Measurements from ENCODE around the gene LTB4R2.

Gene LTB4R2

DNA sequence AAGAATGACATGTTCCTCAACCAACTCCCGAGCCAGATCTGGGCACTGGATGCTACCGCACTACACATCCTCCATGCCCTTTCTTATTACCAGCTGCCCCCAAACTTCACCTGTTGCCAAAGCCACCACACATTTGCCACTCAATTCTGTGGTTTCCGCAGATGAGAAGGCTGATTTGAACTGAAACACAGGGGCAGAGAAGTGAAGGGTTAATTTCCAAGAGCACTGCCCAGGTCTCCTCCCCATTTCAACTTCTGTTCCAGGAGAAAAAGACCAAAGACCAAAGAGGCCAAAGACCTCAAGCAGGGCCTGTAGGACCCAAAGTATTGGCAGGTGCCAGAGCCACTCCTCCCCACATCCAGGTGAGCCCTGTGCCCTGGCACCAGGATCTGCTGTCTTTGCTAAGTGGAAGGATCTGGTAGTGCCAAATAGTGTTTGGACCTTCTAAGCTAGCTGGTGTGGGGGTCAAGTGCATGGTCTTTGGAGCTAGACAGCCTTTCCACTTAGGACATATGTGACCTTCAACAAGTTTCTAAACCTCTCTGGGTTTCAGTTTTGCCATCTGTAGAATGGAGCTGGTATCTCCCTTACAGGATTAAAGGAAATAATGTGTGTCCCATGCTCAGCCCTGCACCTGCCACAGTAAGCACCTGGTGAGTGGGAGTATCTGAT is 18.4 kb upstream of the LTB4R2 start:
- TF ChIP-seq EZH2phosphoT487 (IDR thresholded peaks at IDR 0.05; ENCODE audit: low read length) = no peak
- H3K4me3 ChIP-seq (ENCODE audit: low read length) = no peak overlapping the region
- no peaks in the 10 kb centered on the region for H4K20me1 ChIP-seq (ENCODE audit: insufficient read depth, low read length)
- no peaks in the 10 kb centered on the region for H3K4me1 ChIP-seq (ENCODE audit: low read length)
- H3K27me3 ChIP-seq (replicated peaks; ENCODE audit: insufficient read depth, low read length) = no peaks in the 10 kb centered on the region
- no peak for DNase-seq
- H3K9me2 ChIP-seq (replicated peaks; ENCODE audit: insufficient read depth, low read length) = no peaks in the 10 kb centered on the region
- H3K27ac ChIP-seq (ENCODE audit: low read length) = no peak overlapping the region
- H3K9ac ChIP-seq (ENCODE audit: low read length) = no peak overlapping the region
- H3K36me3 ChIP-seq (replicated peaks; ENCODE audit: insufficient read depth, low read length) = no peaks in the 10 kb centered on the region
- H3K79me2 ChIP-seq (ENCODE audit: low read length) = no peaks in the 10 kb centered on the region
- H3K4me2 ChIP-seq (ENCODE audit: low read depth, low read length) = no peak overlapping the region
- no peak overlapping the region for H2AFZ ChIP-seq (ENCODE audit: low read length)
- H3K9me3 ChIP-seq (replicated peaks; ENCODE audit: insufficient read depth, low read length) = no peaks in the 10 kb centered on the region
- H3F3A ChIP-seq (ENCODE audit: insufficient read depth, low read length) = no peaks in the 10 kb centered on the region

DNA sequence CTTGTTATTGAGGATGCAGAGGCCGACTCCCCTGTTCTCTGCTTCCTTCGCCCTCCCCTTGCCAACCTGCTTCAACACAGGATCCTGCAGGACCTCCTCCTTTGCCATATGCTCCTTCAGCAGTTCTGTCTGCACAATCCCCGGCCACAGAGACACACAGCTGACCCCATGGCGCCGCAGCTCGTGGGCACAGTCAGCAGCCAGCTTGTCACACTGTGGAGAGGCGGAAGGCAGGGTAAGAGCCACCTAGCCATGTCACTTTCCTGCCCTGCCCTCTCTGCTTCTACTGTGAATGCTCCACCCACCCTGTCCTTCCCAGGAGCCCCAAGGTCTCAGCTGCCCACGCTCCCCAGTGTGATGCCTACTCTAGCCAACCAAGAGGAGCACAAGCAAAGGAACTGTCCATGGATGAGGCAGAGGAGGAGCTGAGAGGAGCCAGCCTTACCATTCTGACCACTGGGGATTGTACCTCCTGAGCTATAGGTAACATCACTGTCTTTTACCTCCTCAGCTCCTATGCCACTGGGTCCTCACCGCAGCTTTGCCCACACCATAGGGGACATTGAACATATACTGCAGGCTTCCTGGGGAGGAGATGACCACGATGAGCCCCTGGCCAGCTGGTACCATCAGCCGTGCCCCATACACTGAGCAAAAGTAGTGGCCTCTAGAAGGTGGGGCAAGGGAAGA is 17.7 kb upstream of the LTB4R2 start:
- no peak for TF ChIP-seq EZH2phosphoT487 (IDR thresholded peaks at IDR 0.05; ENCODE audit: low read length)
- TF ChIP-seq, protein P1, sequence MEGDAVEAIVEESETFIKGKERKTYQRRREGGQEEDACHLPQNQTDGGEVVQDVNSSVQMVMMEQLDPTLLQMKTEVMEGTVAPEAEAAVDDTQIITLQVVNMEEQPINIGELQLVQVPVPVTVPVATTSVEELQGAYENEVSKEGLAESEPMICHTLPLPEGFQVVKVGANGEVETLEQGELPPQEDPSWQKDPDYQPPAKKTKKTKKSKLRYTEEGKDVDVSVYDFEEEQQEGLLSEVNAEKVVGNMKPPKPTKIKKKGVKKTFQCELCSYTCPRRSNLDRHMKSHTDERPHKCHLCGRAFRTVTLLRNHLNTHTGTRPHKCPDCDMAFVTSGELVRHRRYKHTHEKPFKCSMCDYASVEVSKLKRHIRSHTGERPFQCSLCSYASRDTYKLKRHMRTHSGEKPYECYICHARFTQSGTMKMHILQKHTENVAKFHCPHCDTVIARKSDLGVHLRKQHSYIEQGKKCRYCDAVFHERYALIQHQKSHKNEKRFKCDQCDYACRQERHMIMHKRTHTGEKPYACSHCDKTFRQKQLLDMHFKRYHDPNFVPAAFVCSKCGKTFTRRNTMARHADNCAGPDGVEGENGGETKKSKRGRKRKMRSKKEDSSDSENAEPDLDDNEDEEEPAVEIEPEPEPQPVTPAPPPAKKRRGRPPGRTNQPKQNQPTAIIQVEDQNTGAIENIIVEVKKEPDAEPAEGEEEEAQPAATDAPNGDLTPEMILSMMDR (IDR thresholded peaks at IDR 0.05; ENCODE audit: low read length) = no peak
- TF ChIP-seq EZH2 (optimal IDR thresholded peaks at IDR 0.05; ENCODE audit: low read depth, low read length) = no peak
- Histone ChIP-seq H3K36me3 (replicated peaks; ENCODE audit: insufficient read depth, low read length) (no peaks in the 10 kb centered on the region), H3F3A (ENCODE audit: insufficient read depth, low read length) (no peaks in the 10 kb centered on the region), H3K27me3 (replicated peaks; ENCODE audit: insufficient read depth, low read length) (no peaks in the 10 kb centered on the region), H3K9me3 (replicated peaks; ENCODE audit: insufficient read depth, low read length) (no peaks in the 10 kb centered on the region), H3K4me3 (ENCODE audit: low read length) (no peak overlapping the region), H3K4me2 (ENCODE audit: low read depth, low read length) (no peak overlapping the region), H3K9me2 (replicated peaks; ENCODE audit: insufficient read depth, low read length) (no peaks in the 10 kb centered on the region), H3K79me2 (ENCODE audit: low read length) (no peaks in the 10 kb centered on the region), H3K4me1 (ENCODE audit: low read length) (no peaks in the 10 kb centered on the region), H3K27ac (ENCODE audit: low read length) (no peak overlapping the region), H4K20me1 (ENCODE audit: insufficient read depth, low read length) (no peaks in the 10 kb centered on the region), H2AFZ (ENCODE audit: low read length) (no peak overlapping the region), H3K9ac (ENCODE audit: low read length) (no peak overlapping the region)
- no peak for DNase-seq

GRCh38 chr14:24293525-24293924 is 16.4 kb upstream of the LTB4R2 start:
- Histone ChIP-seq H3K4me2 (ENCODE audit: low read depth, low read length) (no peak overlapping the region), H3K27ac (ENCODE audit: low read length) (no peak overlapping the region), H4K20me1 (ENCODE audit: insufficient read depth, low read length) (no peaks in the 10 kb centered on the region), H3K36me3 (replicated peaks; ENCODE audit: insufficient read depth, low read length) (no peaks in the 10 kb centered on the region), H3K79me2 (ENCODE audit: low read length) (peaks cover 2% of the 10 kb centered on the region; the same call in 1 of the 2 replicates), H3K27me3 (replicated peaks; ENCODE audit: insufficient read depth, low read length) (no peaks in the 10 kb centered on the region), H3K9me3 (replicated peaks; ENCODE audit: insufficient read depth, low read length) (no peaks in the 10 kb centered on the region), H3K9ac (ENCODE audit: low read length) (no peak overlapping the region), H3K4me3 (ENCODE audit: low read length) (no peak overlapping the region), H3K9me2 (replicated peaks; ENCODE audit: insufficient read depth, low read length) (no peaks in the 10 kb centered on the region), H3F3A (ENCODE audit: insufficient read depth, low read length) (no peaks in the 10 kb centered on the region), H3K4me1 (ENCODE audit: low read length) (no peaks in the 10 kb centered on the region), H2AFZ (ENCODE audit: low read length) (no peak overlapping the region)
- DNase-seq = no peak
- TF ChIP-seq EZH2phosphoT487 (IDR thresholded peaks at IDR 0.05; ENCODE audit: low read length) (no peak), EZH2 (optimal IDR thresholded peaks at IDR 0.05; ENCODE audit: low read depth, low read length) (no peak)
- TF ChIP-seq, protein P1 (IDR thresholded peaks at IDR 0.05; ENCODE audit: low read length) = no peak

Measured in MM.1S (cell line).